Sigmoid colon (tissue), 7 donors: ENCODE measurements around the gene SLC12A9. TPM values are rescaled to one million over a fixed set of nuclear protein-coding genes. Genes with fewer than 3 reads are reported as not detected.

Experiments
- DNase-seq: peaks from one replicate; pipeline ENCODE4 v3.0.0-alpha.2; 2019
- H3K27ac ChIP-seq, 4 donors: fragments of 200-600 bp; sonication (generic); one replicate each; pipeline ENCODE4 v1.5.1; 2016 to 2019; ENCODE audit warnings: mild to moderate bottlenecking in 1 of 4
- H3K27me3 ChIP-seq, 3 donors: fragments of 200-600 bp; sonication (generic); one replicate each; pipeline ENCODE4 v1.5.1; 2019; ENCODE audit warnings: mild to moderate bottlenecking in 1 of 3
- H3K36me3 ChIP-seq, 4 donors: fragments of 200-600 bp; sonication (generic); one replicate each; pipeline ENCODE4 v1.5.1; 2016 to 2019
- H3K4me1 ChIP-seq, 4 donors: fragments of 200-600 bp; sonication (generic); one replicate each; pipeline ENCODE4 v1.5.1; 2017 to 2019
- H3K4me3 ChIP-seq, 4 donors: fragments of 200-600 bp; sonication (generic); one replicate each; pipeline ENCODE4 v1.5.1; 2017 to 2019; ENCODE audit warnings: mild to moderate bottlenecking in 2 of 4, moderate library complexity in 1 of 4
- H3K9me3 ChIP-seq, 4 donors: fragments of 200-600 bp in 3 of 4; sonication (generic) in 3 of 4; one replicate each; pipeline versions ENCODE4 v1.5.1 to v1.6.1; 2013 to 2019
- EP300 ChIP-seq, 4 donors: sonication (generic); formaldehyde crosslinking; IDR thresholded peaks; one replicate each; pipeline ENCODE4 v1.6.1; 2017; ENCODE audit warnings: antibody characterized with exemption in 4 of 4
- POLR2A ChIP-seq, 2 donors: fragments of 450-650 bp; IDR thresholded peaks; one replicate each; pipeline ENCODE4 v1.6.1; 2016; ENCODE audit warnings: antibody characterized with exemption in 2 of 2, mild to moderate bottlenecking in 2 of 2, moderate library complexity in 2 of 2
- POLR2AphosphoS5 ChIP-seq, 4 donors: sonication (generic); formaldehyde crosslinking; IDR thresholded peaks; one replicate each; pipeline ENCODE4 v1.6.1; 2017; ENCODE audit warnings: antibody characterized with exemption in 4 of 4
- WGBS, 2 donors: extraction: QIAGEN DNeasy Blood & Tissue Kit; methylation state at CpG; one replicate each; pipeline ENCODE4 v1.1.7; 2013; 5-methylcytosine and 5-hydroxymethylcytosine counted together
- intact Hi-C: fragments of 100-400 bp; cut with DNase I; formaldehyde crosslinking; loops from one replicate; pipeline ENCODE4 v1.15.1; 2023
- polyA plus RNA-seq, 3 donors: library from polyadenylated mRNA; stranded (reverse); fragments of 200-250 nt; gene quantifications; one replicate each; pipeline ENCODE4 v1.2.3, GENCODE V29; 2013
- total RNA-seq, 4 donors: library from RNA; depleted of rRNA; stranded (reverse); fragments of >200 nt; gene quantifications; one replicate each; pipeline ENCODE4 v1.1.0, GENCODE V29; 2016
- TF ChIP-seq, protein P1 (sequence below), 4 experiments: fragments of 450-650 bp in 3 of 4; fragments of 200-600 bp in 1 of 4; IDR thresholded peaks; one replicate each; pipeline ENCODE4 v1.5.1; 2016 to 2019; ENCODE audit warnings: antibody characterized with exemption in 4 of 4, mild to moderate bottlenecking in 3 of 4, moderate library complexity in 2 of 4
- donor health status: healthy with polysubstance abuse.
- donor health status: Bipolar disorder and iron deficiency.
- donor health status: healthy.

SLC12A9 gene
- total and polyA plus RNA-seq, 7 donors, result 2.5 to 34.2 (median 12.1) TPM

DNA sequence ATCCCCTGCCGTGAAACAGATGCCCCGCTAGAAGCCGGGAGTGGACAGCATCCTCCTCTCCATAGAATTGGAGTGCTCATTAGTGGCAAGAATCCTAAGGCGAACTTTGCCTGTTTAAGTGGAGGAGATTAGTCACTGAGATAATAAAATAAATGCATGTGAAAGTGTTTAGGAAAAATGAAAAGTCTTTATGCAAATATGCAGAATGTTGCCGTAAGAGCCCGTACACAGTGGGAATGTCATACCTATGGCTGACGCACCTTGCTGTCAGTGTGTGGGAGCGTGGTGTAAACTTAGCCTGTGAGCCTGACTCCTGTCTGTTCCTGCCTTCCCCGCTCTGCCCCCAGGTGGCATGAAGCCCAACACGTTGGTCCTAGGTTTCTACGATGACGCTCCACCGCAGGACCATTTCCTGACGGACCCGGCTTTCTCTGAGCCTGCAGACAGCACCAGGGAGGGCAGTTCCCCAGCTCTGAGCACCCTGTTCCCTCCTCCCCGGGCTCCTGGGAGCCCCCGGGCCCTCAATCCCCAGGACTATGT lies 12.9 kb downstream of the SLC12A9 start:
- Histone ChIP-seq H3K27me3 (no peaks in the 10 kb centered on the region), H3K4me1 (peaks cover 0 to 38% (median 34%) of the 10 kb centered on the region in 4 donors), H3K9me3 (no peaks in the 10 kb centered on the region), H3K36me3 (peaks cover 0 to 27% (median 15%) of the 10 kb centered on the region in 4 donors), H3K4me3 (peak overlapping the region in 2 of 4 donors; percentile 87 to 89), H3K27ac (peak overlapping the region; percentile 95 to 97 (median 96))
- DNase-seq, result no peak
- intact Hi-C loops, result loop anchor here (5.0 to 10.0 kb wide), 2 partner anchors 158 to 391 kb away; partner anchors contain the start of genes POP7 and TSC22D4
- 79 to 82% methylated on average over 17 of the region's 17 CpGs for WGBS, 2 donors
- TF ChIP-seq, protein P1, sequence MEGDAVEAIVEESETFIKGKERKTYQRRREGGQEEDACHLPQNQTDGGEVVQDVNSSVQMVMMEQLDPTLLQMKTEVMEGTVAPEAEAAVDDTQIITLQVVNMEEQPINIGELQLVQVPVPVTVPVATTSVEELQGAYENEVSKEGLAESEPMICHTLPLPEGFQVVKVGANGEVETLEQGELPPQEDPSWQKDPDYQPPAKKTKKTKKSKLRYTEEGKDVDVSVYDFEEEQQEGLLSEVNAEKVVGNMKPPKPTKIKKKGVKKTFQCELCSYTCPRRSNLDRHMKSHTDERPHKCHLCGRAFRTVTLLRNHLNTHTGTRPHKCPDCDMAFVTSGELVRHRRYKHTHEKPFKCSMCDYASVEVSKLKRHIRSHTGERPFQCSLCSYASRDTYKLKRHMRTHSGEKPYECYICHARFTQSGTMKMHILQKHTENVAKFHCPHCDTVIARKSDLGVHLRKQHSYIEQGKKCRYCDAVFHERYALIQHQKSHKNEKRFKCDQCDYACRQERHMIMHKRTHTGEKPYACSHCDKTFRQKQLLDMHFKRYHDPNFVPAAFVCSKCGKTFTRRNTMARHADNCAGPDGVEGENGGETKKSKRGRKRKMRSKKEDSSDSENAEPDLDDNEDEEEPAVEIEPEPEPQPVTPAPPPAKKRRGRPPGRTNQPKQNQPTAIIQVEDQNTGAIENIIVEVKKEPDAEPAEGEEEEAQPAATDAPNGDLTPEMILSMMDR (IDR thresholded peaks at IDR 0.05), result no peak
- TF ChIP-seq EP300 (IDR thresholded peaks at IDR 0.05) (no peak), POLR2AphosphoS5 (IDR thresholded peaks at IDR 0.05) (no peak), POLR2A (IDR thresholded peaks at IDR 0.05) (no peak)

DNA sequence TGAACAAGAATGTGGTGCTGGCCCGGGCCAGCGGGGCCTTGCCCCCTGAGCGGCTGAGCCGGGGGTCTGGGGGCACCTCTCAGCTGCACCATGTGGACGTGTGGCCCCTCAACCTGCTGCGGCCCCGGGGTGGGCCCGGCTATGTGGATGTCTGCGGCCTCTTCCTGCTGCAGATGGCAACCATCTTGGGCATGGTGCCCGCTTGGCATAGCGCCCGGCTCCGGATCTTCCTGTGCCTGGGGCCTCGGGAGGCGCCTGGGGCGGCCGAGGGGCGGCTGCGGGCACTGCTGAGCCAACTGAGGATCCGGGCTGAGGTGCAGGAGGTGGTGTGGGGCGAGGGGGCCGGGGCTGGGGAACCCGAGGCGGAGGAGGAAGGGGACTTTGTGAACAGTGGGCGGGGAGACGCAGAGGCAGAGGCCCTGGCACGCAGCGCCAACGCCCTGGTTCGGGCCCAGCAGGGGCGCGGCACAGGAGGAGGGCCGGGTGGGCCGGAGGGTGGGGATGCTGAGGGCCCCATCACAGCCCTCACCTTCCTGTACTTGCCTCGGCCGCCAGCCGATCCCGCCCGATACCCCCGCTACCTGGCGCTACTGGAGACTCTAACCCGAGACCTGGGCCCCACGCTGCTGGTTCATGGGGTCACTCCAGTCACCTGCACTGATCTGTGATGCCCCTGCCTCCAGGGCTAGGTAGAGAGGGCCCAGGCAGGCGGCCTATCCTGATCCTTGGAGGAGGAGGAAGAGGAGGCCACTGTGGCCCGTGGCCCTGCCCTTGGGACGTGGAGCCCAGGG lies 13.6 kb downstream of the SLC12A9 start:
- intact Hi-C loops, result loop anchor here (5.0 to 10.0 kb wide), 2 partner anchors 159 to 391 kb away; partner anchors contain the start of genes POP7 and TSC22D4
- Histone ChIP-seq H3K4me3 (peak overlapping the region; percentile 73 to 89 (median 82)), H3K9me3 (no peaks in the 10 kb centered on the region), H3K4me1 (peaks cover 0 to 38% (median 34%) of the 10 kb centered on the region in 4 donors), H3K27me3 (no peaks in the 10 kb centered on the region), H3K36me3 (peaks cover 0 to 27% (median 14%) of the 10 kb centered on the region in 4 donors), H3K27ac (peak overlapping the region; percentile 95 to 97 (median 96))
- DNase-seq, result peak; percentile 95
- TF ChIP-seq, protein P1 (IDR thresholded peaks at IDR 0.05), result no peak
- TF ChIP-seq POLR2AphosphoS5 (IDR thresholded peaks at IDR 0.05) (peak in 3 of 4 donors; percentile 45 to 71 (median 58)), EP300 (IDR thresholded peaks at IDR 0.05) (no peak), POLR2A (IDR thresholded peaks at IDR 0.05) (peak in 1 of 2 donors; percentile 15)
- WGBS, 2 donors, result 17 to 57% methylated on average over 46 of the region's 46 CpGs

- WGBS, 2 donors, result 27 to 52% methylated on average over 5 of the region's 5 CpGs
- no peak for DNase-seq
- no peaks in the 10 kb centered on the region for H3K9me3 ChIP-seq
- H3K4me1 ChIP-seq, result peaks cover 0 to 38% (median 34%) of the 10 kb centered on the region in 4 donors
- H3K4me3 ChIP-seq, result peak overlapping the region; percentile 73 to 89 (median 82)
- no peaks in the 10 kb centered on the region for H3K27me3 ChIP-seq
- peak overlapping the region; percentile 95 to 97 (median 96) for H3K27ac ChIP-seq
- TF ChIP-seq EP300 (IDR thresholded peaks at IDR 0.05), result no peak
- TF ChIP-seq POLR2A (IDR thresholded peaks at IDR 0.05), result no peak
- TF ChIP-seq POLR2AphosphoS5 (IDR thresholded peaks at IDR 0.05), result no peak
- TF ChIP-seq, protein P1 (IDR thresholded peaks at IDR 0.05), result no peak
- intact Hi-C loops, result loop anchor here (5.0 to 10.0 kb wide), 2 partner anchors 159 to 392 kb away; partner anchors contain the start of genes POP7 and TSC22D4
- H3K36me3 ChIP-seq, result peaks cover 0 to 27% (median 15%) of the 10 kb centered on the region in 4 donors
Measured at GRCh38 chr7:100866729-100867039, 14.2 kb downstream of the SLC12A9 start.

- TF ChIP-seq, protein P1 (IDR thresholded peaks at IDR 0.05), result no peak
- TF ChIP-seq EP300 (IDR thresholded peaks at IDR 0.05) (peak in 1 of 4 donors; percentile 59), POLR2AphosphoS5 (IDR thresholded peaks at IDR 0.05) (peak; percentile 59 to 83 (median 77)), POLR2A (IDR thresholded peaks at IDR 0.05) (peak in 1 of 2 donors; percentile 24)
- H3K4me1 ChIP-seq, result peaks cover 0 to 38% (median 34%) of the 10 kb centered on the region in 4 donors
- peak; percentile 96 for DNase-seq
- WGBS, 2 donors, result 1 to 2% methylated on average over 42 of the region's 42 CpGs
- peak within 1 kb of the TSS; percentile 73 to 89 (median 82) for H3K4me3 ChIP-seq
- peaks cover 0 to 27% (median 17%) of the 10 kb centered on the region in 4 donors for H3K36me3 ChIP-seq
- no peaks in the 10 kb centered on the region for H3K9me3 ChIP-seq
- no peaks in the 10 kb centered on the region for H3K27me3 ChIP-seq
- peak within 1 kb of the TSS; percentile 95 to 97 (median 96) for H3K27ac ChIP-seq
- intact Hi-C loops, result loop anchor here (5.0 to 10.0 kb wide), 2 partner anchors 160 to 392 kb away; partner anchors contain the start of genes POP7 and TSC22D4
Measured at GRCh38 chr7:100867040-100867775, 14.7 kb downstream of the SLC12A9 start, which contains the start of gene TRIP6. TRIP6 (plus strand) TSS chr7:100867387; CDS start chr7:100867498, 111 bp downstream.
